ENCODE measurements around the gene ACBD5. TPM values are rescaled to one million over a fixed set of nuclear protein-coding genes. Genes with fewer than 3 reads are reported as not detected.
A peak's percentile ranks its signal among the peaks of the same experiment; 100 is the strongest.
"Not testable (repeated sequence)": the region's sequence is repeated elsewhere in the genome, so short reads cannot be mapped to it uniquely, and the experiment has no call there.

Gene ACBD5
- total RNA-seq, 2 experiments from 2014 or later, result 14.6 to 15.1 TPM

GRCh38 chr10:27241010-27241651 is 534 bp upstream of the ACBD5 start:
- H3K27me3 Mint-ChIP-seq, result no peaks in the 10 kb centered on the region
- H3K4me1 Mint-ChIP-seq (ENCODE audit: low read depth), result peaks cover 24% of the 10 kb centered on the region
- intact Hi-C loops (cut with micrococcal nuclease), result loop anchor here (2.0 to 5.0 kb wide), 5 partner anchors 16 to 1061 kb away; partner anchors contain the start of genes APBB1IP, MPP7 and PDSS1
- ChIA-PET POLR2A (interaction anchor here (0.5 to 2.4 kb wide), 2 partner anchors 87 to 695 kb away, joined by 5 to 17 read pairs; partner anchors contain the start of genes MASTL and YME1L1), CTCF (no interaction called here)
- H3K9me3 Mint-ChIP-seq, result no peaks in the 10 kb centered on the region
- peaks cover 13% of the 10 kb centered on the region for H3K36me3 Mint-ChIP-seq
- peak; percentile 62 for DNase-seq
- H3K4me3 Mint-ChIP-seq, result peak overlapping the region; percentile 97
- peak overlapping the region; percentile 100 for H3K27ac Mint-ChIP-seq

GRCh38 chr10:27237531-27237930 is 3.1 kb downstream of the ACBD5 start:
- H3K36me3 Mint-ChIP-seq; DNase-seq; H3K4me1 Mint-ChIP-seq (ENCODE audit: low read depth); intact Hi-C loops (cut with micrococcal nuclease); H3K9me3 Mint-ChIP-seq; H3K27ac Mint-ChIP-seq; H3K27me3 Mint-ChIP-seq; H3K4me3 Mint-ChIP-seq; POLR2A ChIA-PET: not testable (repeated sequence)
- CTCF ChIA-PET, result interaction anchor here (2.8 to 3.6 kb wide), 2 partner anchors 13 to 14 kb away, joined by 11 to 24 read pairs; no protein-coding TSS in a partner anchor

- H3K27ac Mint-ChIP-seq; H3K4me1 Mint-ChIP-seq (ENCODE audit: low read depth); H3K36me3 Mint-ChIP-seq; intact Hi-C loops (cut with micrococcal nuclease); DNase-seq; H3K9me3 Mint-ChIP-seq; H3K27me3 Mint-ChIP-seq; H3K4me3 Mint-ChIP-seq: not testable (repeated sequence)
- ChIA-PET CTCF (interaction anchor here (2.8 to 3.6 kb wide), 2 partner anchors 12 to 15 kb away, joined by 11 to 24 read pairs; no protein-coding TSS in a partner anchor), POLR2A (interaction anchor here (0.6 kb wide), 1 partner anchor 595 kb away, joined by 5 read pairs; no protein-coding TSS in a partner anchor)
Measured at GRCh38 chr10:27236589-27237128, 3.9 kb downstream of the ACBD5 start.

GRCh38 chr10:27235706-27236105 is 4.9 kb downstream of the ACBD5 start:
- ChIA-PET CTCF (interaction anchor here (1.2 to 3.6 kb wide), 3 partner anchors 11 to 16 kb away, joined by 3 to 24 read pairs (median 11); no protein-coding TSS in a partner anchor), POLR2A (interaction anchor here (0.6 kb wide), 1 partner anchor 594 kb away, joined by 5 read pairs; no protein-coding TSS in a partner anchor)
- H3K36me3 Mint-ChIP-seq, result peaks cover 9% of the 10 kb centered on the region
- no peak overlapping the region for H3K4me3 Mint-ChIP-seq
- peaks cover 10% of the 10 kb centered on the region for H3K4me1 Mint-ChIP-seq (ENCODE audit: low read depth)
- H3K9me3 Mint-ChIP-seq, result no peaks in the 10 kb centered on the region
- intact Hi-C loops (cut with micrococcal nuclease), result no loop called here
- no peak overlapping the region for H3K27ac Mint-ChIP-seq
- no peak for DNase-seq
- no peaks in the 10 kb centered on the region for H3K27me3 Mint-ChIP-seq

GRCh38 chr10:27230022-27230421 is 10.6 kb downstream of the ACBD5 start:
- H3K4me1 Mint-ChIP-seq (ENCODE audit: low read depth), result peaks cover 14% of the 10 kb centered on the region
- DNase-seq, result no peak
- no peak overlapping the region for H3K4me3 Mint-ChIP-seq
- H3K27me3 Mint-ChIP-seq, result no peaks in the 10 kb centered on the region
- H3K9me3 Mint-ChIP-seq, result no peaks in the 10 kb centered on the region
- H3K36me3 Mint-ChIP-seq, result peaks cover 9% of the 10 kb centered on the region
- ChIA-PET POLR2A (no interaction called here), CTCF (interaction anchor here (0.6 kb wide), 1 partner anchor 169 kb away, joined by 4 read pairs; no protein-coding TSS in a partner anchor)
- intact Hi-C loops (cut with micrococcal nuclease), result no loop called here
- no peak overlapping the region for H3K27ac Mint-ChIP-seq

- intact Hi-C loops (cut with micrococcal nuclease), result loop anchor here (2.0 kb wide), 2 partner anchors 15 to 135 kb away; partner anchors contain the start of gene ACBD5
- no peaks in the 10 kb centered on the region for H3K9me3 Mint-ChIP-seq
- peaks cover 18% of the 10 kb centered on the region for H3K4me1 Mint-ChIP-seq (ENCODE audit: low read depth)
- H3K4me3 Mint-ChIP-seq, result no peak overlapping the region
- CTCF ChIA-PET, result no interaction called here
- POLR2A ChIA-PET, result no interaction called here
- peaks cover 15% of the 10 kb centered on the region for H3K36me3 Mint-ChIP-seq
- no peak overlapping the region for H3K27ac Mint-ChIP-seq
- no peaks in the 10 kb centered on the region for H3K27me3 Mint-ChIP-seq
- no peak for DNase-seq
Measured at GRCh38 chr10:27225642-27226257, 14.8 kb downstream of the ACBD5 start.

DNA sequence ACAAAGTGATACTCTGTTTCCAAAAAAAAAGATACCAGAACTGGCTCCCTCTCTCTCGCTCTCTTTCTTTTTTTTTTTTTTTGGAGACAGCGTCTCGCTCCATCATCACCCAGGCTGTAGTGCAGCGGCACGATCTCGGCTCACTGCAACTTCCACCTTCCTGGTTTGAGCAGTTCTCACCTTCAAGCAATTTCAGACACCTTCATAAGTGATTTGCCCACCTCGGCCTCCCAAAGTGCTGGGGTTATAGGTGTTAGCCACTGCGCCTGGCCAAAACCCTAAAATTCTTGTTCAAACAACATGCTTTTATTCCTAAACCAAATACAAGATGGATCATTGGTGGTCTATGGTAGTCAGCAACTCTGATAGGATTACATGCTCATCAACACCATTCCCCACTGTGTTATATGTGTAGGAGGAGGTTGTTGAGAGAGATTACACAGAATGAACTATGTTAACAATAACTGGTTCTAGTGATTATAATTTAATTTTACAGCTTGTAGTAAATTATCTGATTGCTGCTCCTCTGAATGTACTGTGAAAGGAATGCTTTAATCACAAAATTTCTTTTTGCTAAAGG is 15.5 kb downstream of the ACBD5 start:
- CTCF ChIA-PET, result interaction anchor here (1.0 to 1.9 kb wide), 4 partner anchors 11 to 59 kb away, joined by 5 to 24 read pairs (median 7); no protein-coding TSS in a partner anchor
- no peak overlapping the region for H3K4me3 Mint-ChIP-seq
- intact Hi-C loops (cut with micrococcal nuclease), result loop anchor here (2.0 kb wide), 2 partner anchors 16 to 136 kb away; partner anchors contain the start of gene ACBD5

DNA sequence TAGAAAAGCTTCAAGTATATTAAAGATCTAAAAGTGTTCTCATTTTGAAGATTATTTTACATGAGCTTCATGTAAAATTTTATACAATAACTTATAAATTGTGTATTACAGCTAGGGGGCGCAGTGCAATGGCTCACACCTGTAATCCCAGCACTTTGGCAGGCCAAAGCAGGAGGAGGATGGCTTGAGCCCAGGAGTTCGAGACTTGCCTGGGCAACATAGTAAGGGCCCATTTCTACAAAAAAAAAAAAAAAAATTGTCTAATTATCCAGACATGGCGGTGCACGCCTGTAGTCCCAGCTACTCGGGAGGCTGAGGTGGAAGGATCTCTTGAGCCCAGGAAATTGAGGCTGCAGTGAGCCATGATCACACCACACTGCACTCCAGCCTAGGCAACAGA is 16.6 kb downstream of the ACBD5 start:
- no peak overlapping the region for H3K27ac Mint-ChIP-seq
- DNase-seq, result peak; percentile 48
- H3K4me3 Mint-ChIP-seq, result no peak overlapping the region
- intact Hi-C loops (cut with micrococcal nuclease), result loop anchor here (1.0 to 2.0 kb wide), 3 partner anchors 17 to 137 kb away; partner anchors contain the start of gene ACBD5
- no peaks in the 10 kb centered on the region for H3K27me3 Mint-ChIP-seq
- peaks cover 17% of the 10 kb centered on the region for H3K4me1 Mint-ChIP-seq (ENCODE audit: low read depth)
- CTCF ChIA-PET, result interaction anchor here (0.6 to 2.1 kb wide), 42 partner anchors 8 to 502 kb away, joined by 3 to 24 read pairs (median 5); partner anchors contain the start of gene YME1L1
- POLR2A ChIA-PET, result no interaction called here
- no peaks in the 10 kb centered on the region for H3K9me3 Mint-ChIP-seq
- peaks cover 20% of the 10 kb centered on the region for H3K36me3 Mint-ChIP-seq

More for the DNA sequence above, 15.5 kb downstream of the ACBD5 start:
- Mint-ChIP-seq H3K27me3 (no peaks in the 10 kb centered on the region), H3K4me1 (ENCODE audit: low read depth) (peaks cover 17% of the 10 kb centered on the region), H3K27ac (peak overlapping the region; percentile 28), H3K9me3 (no peaks in the 10 kb centered on the region), H3K36me3 (peaks cover 14% of the 10 kb centered on the region)
- DNase-seq, result no peak
- POLR2A ChIA-PET, result no interaction called here

DNA sequence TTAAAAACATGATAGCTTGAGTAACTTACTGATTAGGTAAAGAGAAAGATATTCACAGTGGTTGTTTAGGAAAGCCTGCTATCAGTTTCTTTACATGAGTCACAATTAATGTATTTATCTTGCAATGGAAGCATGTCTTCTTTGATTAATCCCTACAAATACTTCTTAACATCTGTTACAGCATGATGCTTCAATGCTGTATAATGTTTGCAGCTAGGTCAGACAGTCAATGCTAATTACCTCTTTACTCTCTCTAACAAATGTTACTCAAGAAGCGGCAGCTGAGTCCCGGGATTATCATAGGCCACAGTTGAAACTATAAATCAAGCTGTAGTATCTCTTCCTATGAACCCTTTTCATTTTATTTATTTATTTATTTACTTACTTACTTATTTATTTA is 33.2 kb downstream of the ACBD5 start:
- intact Hi-C loops (cut with micrococcal nuclease), result no loop called here
- Mint-ChIP-seq H3K9me3 (no peaks in the 10 kb centered on the region), H3K4me3 (no peak overlapping the region), H3K27me3 (no peaks in the 10 kb centered on the region), H3K36me3 (peaks cover 18% of the 10 kb centered on the region), H3K4me1 (ENCODE audit: low read depth) (no peaks in the 10 kb centered on the region), H3K27ac (no peak overlapping the region)
- no peak for DNase-seq
- POLR2A ChIA-PET, result no interaction called here
- CTCF ChIA-PET, result interaction anchor here (1.9 kb wide), 1 partner anchor 16 kb away, joined by 7 read pairs; no protein-coding TSS in a partner anchor

DNA sequence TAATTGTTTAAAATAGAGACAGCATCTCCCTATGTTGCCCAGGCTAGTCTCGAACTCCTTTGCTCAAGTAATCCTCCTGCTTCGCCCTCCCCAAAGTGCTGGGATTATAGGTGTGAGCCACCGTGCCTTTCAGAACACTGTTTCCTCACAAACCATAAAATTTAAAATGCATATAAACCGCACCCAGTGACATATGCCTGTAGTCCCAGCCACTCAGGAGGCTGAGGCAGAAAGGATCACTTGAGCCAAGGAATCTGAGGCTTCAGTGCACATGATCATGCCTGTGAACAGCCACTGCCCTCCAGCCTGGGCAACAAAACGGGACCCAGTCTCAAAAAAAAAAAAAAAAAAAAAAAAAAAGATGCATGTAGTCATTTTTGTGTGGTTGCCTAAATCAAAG is 36.8 kb downstream of the ACBD5 start:
- Mint-ChIP-seq H3K27me3 (no peaks in the 10 kb centered on the region), H3K27ac (no peak overlapping the region), H3K36me3 (peaks cover 16% of the 10 kb centered on the region), H3K4me1 (ENCODE audit: low read depth) (no peaks in the 10 kb centered on the region), H3K9me3 (no peaks in the 10 kb centered on the region), H3K4me3 (no peak overlapping the region)
- DNase-seq, result no peak
- CTCF ChIA-PET, result no interaction called here
- POLR2A ChIA-PET, result no interaction called here
- intact Hi-C loops (cut with micrococcal nuclease), result no loop called here

- no peak overlapping the region for H3K4me3 Mint-ChIP-seq
- intact Hi-C loops (cut with micrococcal nuclease), result no loop called here
- POLR2A ChIA-PET, result no interaction called here
- CTCF ChIA-PET, result interaction anchor here (1.2 kb wide), 1 partner anchor 26 kb away, joined by 3 read pairs; no protein-coding TSS in a partner anchor
- no peaks in the 10 kb centered on the region for H3K27me3 Mint-ChIP-seq
- H3K27ac Mint-ChIP-seq, result peak overlapping the region; percentile 5
- H3K36me3 Mint-ChIP-seq, result peaks cover 16% of the 10 kb centered on the region
- no peaks in the 10 kb centered on the region for H3K4me1 Mint-ChIP-seq (ENCODE audit: low read depth)
- no peaks in the 10 kb centered on the region for H3K9me3 Mint-ChIP-seq
- DNase-seq, result no peak
Measured at GRCh38 chr10:27197980-27198620, 42.5 kb downstream of the ACBD5 start.
